Heart right ventricle (tissue), 16 donors: ENCODE measurements around the gene SPSB3. TPM values are rescaled to one million over a fixed set of nuclear protein-coding genes. Genes with fewer than 3 reads are reported as not detected.

ENCODE experiments used
- ATAC-seq, 8 donors: fragments of 200-7000 bp; cut with Tn5 transposase; one replicate each; pipeline ENCODE4 v1.9.1; 2020; ENCODE audit warnings: mild to moderate bottlenecking in 8 of 8, moderate library complexity in 8 of 8, moderate number of reproducible peaks in 1 of 8
- DNase-seq, 2 donors: peaks; one replicate each; pipeline ENCODE4 v3.0.0-alpha.2; 2020
- H3K27ac ChIP-seq, 10 donors: fragments of 200-600 bp; sonication (generic) in 2 of 10; one replicate each; pipeline versions ENCODE4 v1.5.0 to v1.8.0; 2020 to 2022; ENCODE audit warnings: mild to moderate bottlenecking in 3 of 10
- H3K27me3 ChIP-seq, 7 donors: fragments of 200-600 bp; one replicate each; pipeline ENCODE4 v1.8.0; 2021 to 2022; ENCODE audit warnings: mild to moderate bottlenecking in 2 of 7
- H3K36me3 ChIP-seq, 9 donors: fragments of 200-600 bp; sonication (generic) in 1 of 9; one replicate each; pipeline versions ENCODE4 v1.5.0 to v1.8.0; 2020 to 2022; ENCODE audit warnings: mild to moderate bottlenecking in 2 of 9
- H3K4me1 ChIP-seq, 9 donors: fragments of 200-600 bp; sonication (generic) in 1 of 9; one replicate each; pipeline versions ENCODE4 v1.5.0 to v1.8.0; 2020 to 2022; ENCODE audit warnings: mild to moderate bottlenecking in 4 of 9
- H3K4me3 ChIP-seq, 10 donors: fragments of 200-600 bp; sonication (generic) in 2 of 10; one replicate each; pipeline versions ENCODE4 v1.5.0 to v1.8.0; 2020 to 2022; ENCODE audit warnings: mild to moderate bottlenecking in 7 of 10, moderate library complexity in 2 of 10
- H3K9me3 ChIP-seq, 11 donors: fragments of 200-600 bp in 10 of 11; sonication (generic) in 2 of 11; one replicate each; pipeline versions ENCODE4 v1.5.0 to v1.8.0; 2013 to 2022; ENCODE audit warnings: mild to moderate bottlenecking in 2 of 11, control low read depth in 1 of 11, moderate library complexity in 1 of 11
- CTCF ChIP-seq, 9 donors: fragments of 200-600 bp; sonication (generic) in 2 of 9; IDR thresholded peaks; one replicate each; pipeline versions ENCODE4 v1.5.0 to v1.8.0; 2021 to 2022; ENCODE audit warnings: antibody characterized with exemption in 9 of 9, mild to moderate bottlenecking in 5 of 9, moderate library complexity in 1 of 9
- WGBS, 2 donors: extraction: QIAGEN DNeasy Blood & Tissue Kit; methylation state at CpG; one replicate each; pipeline ENCODE4 v1.1.7; 2013; ENCODE audit warnings: inconsistent platforms in 1 of 2; 5-methylcytosine and 5-hydroxymethylcytosine counted together
- intact Hi-C, 10 donors: fragments of 100-400 bp; cut with DNase I; formaldehyde crosslinking; loops; one replicate each; pipeline versions ENCODE4 v1.11.1 to v1.14.2; 2022
- polyA plus RNA-seq, 2 donors: library from polyadenylated mRNA; stranded (reverse); fragments of 200-250 nt; gene quantifications; one replicate each; pipeline ENCODE4 v1.2.3, GENCODE V29; 2013
- total RNA-seq, 10 donors: library from RNA; stranded (reverse); fragmentation: NEBNext Ultra II Directional in 3 of 10; extraction: Animal tissue kit (Norgen Biotek cat#: 25700) in 3 of 10; gene quantifications; one replicate each; pipeline versions ENCODE4 v1.2.1 to v1.2.4, GENCODE V29; 2021 to 2023
- donor health status: Arrhythmogenic right ventricular cardiomyopathy.
- donor health status: ischemic (EF 13 %, LVEDD 7.1; RV severe dilation, severe dysfunction).
- donor health status: healthy with polysubstance abuse.
- donor health status: DM: no; HTN: yes; CAD: no.
- donor health status: DM: no; HTN: no; CAD: no.
- donor health status: ischemic (EF 25% LVEDD 6.9; RV normal size, moderate dysfunction).
- donor health status: ischemic (EF 25% LVEDD 5.7; RV mildly dilated, moderate dysfunction).
- donor health status: healthy.
- donor health status: DM: yes; HTN: yes; CAD: no.
- donor health status: Ischemic cardiomyopathy.
- donor health status: ischemic (EF 35%, LVEDD 5.7; RV mildly dilated, moderate dysfunction).
- donor health status: nonischemic (EF 11% LVEDD 7.7; RV severe dilation, severe dysfunction).
- donor health status: DM: yes; HTN: yes; CAD: no.
- donor health status: PGD.
- donor health status: ischemic (EF 29% LVEDD 5.4; RV normal size, mild dysfunction).
- donor health status: nonischemic (EF 23%, LVEDD 6.1; RV moderate dilation, normal function).

Gene SPSB3
- total and polyA plus RNA-seq, 12 donors = 25.1 to 97.7 (median 27.2) TPM

- intact Hi-C loops = loop anchor here in 1 of 10 donors (5.0 kb wide), 1 partner anchor 161 kb away; no protein-coding TSS in a partner anchor
- Histone ChIP-seq H3K4me3 (no peak overlapping the region), H3K36me3 (peaks cover 0 to 63% (median 15%) of the 10 kb centered on the region in 9 donors), H3K27me3 (no peaks in the 10 kb centered on the region), H3K27ac (no peak overlapping the region), H3K9me3 (no peaks in the 10 kb centered on the region), H3K4me1 (peaks cover 23 to 49% (median 34%) of the 10 kb centered on the region in 9 donors)
- ATAC-seq (no peak), DNase-seq (peak in 1 of 2 donors; percentile 17)
- 81% methylated on average over 28 of the region's 28 CpGs for WGBS, 2 donors
- TF ChIP-seq CTCF (IDR thresholded peaks at IDR 0.05) = no peak
Observed at GRCh38 chr16:1775846-1776671, 6.3 kb downstream of the SPSB3 start.

GRCh38 chr16:1775006-1775845 lies 7.1 kb downstream of the SPSB3 start:
- ATAC-seq (no peak), DNase-seq (peak in 1 of 2 donors; percentile 17)
- intact Hi-C loops = loop anchor here in 1 of 10 donors (5.0 kb wide), 1 partner anchor 162 kb away; no protein-coding TSS in a partner anchor
- Histone ChIP-seq H3K27me3 (no peaks in the 10 kb centered on the region), H3K27ac (no peak overlapping the region), H3K36me3 (peaks cover 0 to 55% (median 15%) of the 10 kb centered on the region in 9 donors), H3K4me1 (peaks cover 25 to 47% (median 37%) of the 10 kb centered on the region in 9 donors), H3K4me3 (peak overlapping the region in 1 of 10 donors; percentile 97), H3K9me3 (no peaks in the 10 kb centered on the region)
- WGBS, 2 donors = 89 to 95% methylated on average over 30 of the region's 30 CpGs
- no peak for TF ChIP-seq CTCF (IDR thresholded peaks at IDR 0.05)

- WGBS, 2 donors = 87 to 89% methylated on average over 7 of the region's 7 CpGs
- peaks cover 27 to 47% (median 39%) of the 10 kb centered on the region in 9 donors for H3K4me1 ChIP-seq
- peaks cover 0 to 52% (median 15%) of the 10 kb centered on the region in 9 donors for H3K36me3 ChIP-seq
- no peaks in the 10 kb centered on the region for H3K9me3 ChIP-seq
- DNase-seq (peak in 1 of 2 donors; percentile 9), ATAC-seq (no peak)
- peak overlapping the region in 4 of 10 donors; percentile 94 to 99 (median 98) for H3K27ac ChIP-seq
- intact Hi-C loops = loop anchor here in 1 of 10 donors (5.0 kb wide), 1 partner anchor 67 kb away; the partner anchor contains the start of gene MAPK8IP3
- no peak for TF ChIP-seq CTCF (IDR thresholded peaks at IDR 0.05)
- peak overlapping the region in 8 of 10 donors; percentile 88 to 100 (median 97) for H3K4me3 ChIP-seq
- no peaks in the 10 kb centered on the region for H3K27me3 ChIP-seq
Observed at GRCh38 chr16:1774448-1774780, 8.0 kb downstream of the SPSB3 start.
